H1 (cell line): Measurements from ENCODE around the gene ABHD12. TPM values are rescaled to one million over a fixed set of nuclear protein-coding genes. Genes with fewer than 3 reads are reported as not detected.

ENCODE experiments used
- CTCF ChIA-PET: fragments of 300-600 bp; sonication (Branson Sonifier 250); formaldehyde crosslinking; loops from one replicate; lab custom pipeline; 2021; ENCODE audit not compliant: partially characterized antibody; lab: Charles Lee
- POLR2A ChIA-PET: fragments of 300-600 bp; sonication (Branson Sonifier 250); formaldehyde crosslinking; loops from one replicate; lab custom pipeline; 2021; ENCODE audit warnings: inconsistent platforms; ENCODE audit not compliant: partially characterized antibody; lab: Charles Lee
- DNase-seq, 2 experiments: peaks; one replicate each; pipeline versions ENCODE4 v3.0.0 to v3.0.0-alpha.2; 2010 to 2022; ENCODE audit warnings: low spot score in 2 of 2, low read depth in 1 of 2, mixed read lengths in 1 of 2
- FAIRE-seq: peaks from 2 replicates; lab custom pipeline; 2011; peaks lifted over from hg19 to GRCh38; lab: Jason Lieb, UNC
- H2AFZ ChIP-seq: 2 replicates; pipeline ENCODE4 v1.8.1; 2012; ENCODE audit warnings: low read length, inconsistent platforms
- H2AK5ac ChIP-seq: 2 replicates; pipeline ENCODE4 v1.6.1; 2013; ENCODE audit warnings: low read depth, low read length
- H2BK120ac ChIP-seq: replicated peaks from 2 replicates; pipeline ENCODE3; 2013; ENCODE audit warnings: low read depth, low read length, inconsistent platforms
- H2BK12ac ChIP-seq: 2 replicates; pipeline ENCODE4 v1.6.1; 2013; ENCODE audit warnings: low read depth, low read length
- H2BK15ac ChIP-seq: 2 replicates; pipeline ENCODE4 v1.6.1; 2013; ENCODE audit warnings: low read length
- H2BK20ac ChIP-seq: 2 replicates; pipeline ENCODE4 v1.6.1; 2013; ENCODE audit warnings: low read length
- H2BK5ac ChIP-seq: 2 replicates; pipeline ENCODE4 v1.6.1; 2013; ENCODE audit warnings: low read depth, low read length
- H3K14ac ChIP-seq: 2 replicates; pipeline ENCODE4 v1.6.1; 2013; ENCODE audit warnings: inconsistent platforms; ENCODE audit not compliant: insufficient read length
- H3K18ac ChIP-seq: 2 replicates; pipeline ENCODE4 v1.6.1; 2013; ENCODE audit warnings: low read length; ENCODE audit errors: extremely low read depth
- H3K23ac ChIP-seq: 2 replicates; pipeline ENCODE4 v1.6.1; 2013; ENCODE audit warnings: inconsistent platforms; ENCODE audit not compliant: insufficient read length
- H3K23me2 ChIP-seq: 2 replicates; pipeline ENCODE4 v1.6.1; 2013; ENCODE audit warnings: low read depth, low read length
- H3K27ac ChIP-seq: 2 replicates; pipeline ENCODE4 v1.6.1; 2011; ENCODE audit warnings: low read depth, low read length, inconsistent platforms
- H3K27me3 ChIP-seq, 4 experiments: replicated peaks in 1 of 4; 1 replicate in 1 of 4; 2 replicates in 3 of 4; pipeline versions ENCODE4 v1.6.1 to v1.8.1; 2011 to 2013; ENCODE audit warnings: low read length in 3 of 4, mild to moderate bottlenecking in 3 of 4, inconsistent platforms in 2 of 4, mixed read lengths in 2 of 4, moderate library complexity in 1 of 4; ENCODE audit not compliant: control insufficient read depth in 3 of 4, insufficient read depth in 3 of 4; ENCODE audit errors: extremely low read depth in 1 of 4
- H3K36me3 ChIP-seq, 4 experiments: 2 replicates each; pipeline versions ENCODE4 v1.6.1 to v1.8.1; 2011 to 2013; ENCODE audit warnings: mild to moderate bottlenecking in 4 of 4, low read length in 3 of 4, moderate library complexity in 2 of 4, control low read depth in 1 of 4, inconsistent platforms in 1 of 4; ENCODE audit not compliant: insufficient read depth in 4 of 4, control insufficient read depth in 2 of 4
- H3K4ac ChIP-seq: replicated peaks from 2 replicates; pipeline ENCODE3; 2013; ENCODE audit warnings: low read length, low read depth, mixed read lengths, inconsistent platforms; ENCODE audit not compliant: insufficient read length
- H3K4me1 ChIP-seq, 4 experiments: replicated peaks in 1 of 4; 1 replicate in 1 of 4; 2 replicates in 3 of 4; pipeline versions ENCODE4 v1.6.1 to v1.8.1; 2011 to 2013; ENCODE audit warnings: low read length in 3 of 4, inconsistent platforms in 2 of 4, mixed read lengths in 1 of 4; ENCODE audit not compliant: insufficient read depth in 4 of 4, control insufficient read depth in 3 of 4
- H3K4me2 ChIP-seq, 2 experiments: 2 replicates each; pipeline versions ENCODE4 v1.6.1 to v1.8.1; 2011 to 2013; ENCODE audit warnings: low read depth in 2 of 2, low read length in 2 of 2, control low read depth in 1 of 2, inconsistent platforms in 1 of 2, mild to moderate bottlenecking in 1 of 2; ENCODE audit not compliant: insufficient read depth in 1 of 2
- H3K4me3 ChIP-seq, 4 experiments: fragments of 200-600, 300-600 bp in 1 of 4; sonication (generic), shearing (Covaris generic), sonication (Bioruptor Twin) in 1 of 4; 2 replicates each; pipeline versions ENCODE4 v1.5.1 to v1.8.1; 2011 to 2016; ENCODE audit warnings: low read length in 4 of 4, low read depth in 3 of 4, control low read depth in 2 of 4, inconsistent platforms in 2 of 4, mild to moderate bottlenecking in 2 of 4, mixed read lengths in 1 of 4, moderate library complexity in 1 of 4; ENCODE audit not compliant: insufficient read depth in 2 of 4; ENCODE audit errors: extremely low read depth in 1 of 4
- H3K56ac ChIP-seq: replicated peaks from 2 replicates; pipeline ENCODE3; 2013; ENCODE audit warnings: low read depth, mild to moderate bottlenecking, mixed read lengths, low read length, inconsistent platforms; ENCODE audit not compliant: insufficient read length
- H3K79me1 ChIP-seq: 2 replicates; pipeline ENCODE4 v1.6.1; 2013; ENCODE audit warnings: low read depth, low read length, control low read depth
- H3K79me2 ChIP-seq, 2 experiments: 2 replicates each; pipeline versions ENCODE4 v1.6.1 to v1.8.1; 2012 to 2013; ENCODE audit warnings: low read length in 2 of 2, mild to moderate bottlenecking in 2 of 2, inconsistent platforms in 1 of 2; ENCODE audit not compliant: insufficient read depth in 2 of 2, control insufficient read depth in 1 of 2
- H3K9ac ChIP-seq, 4 experiments: replicated peaks in 1 of 4; 1 replicate in 1 of 4; 2 replicates in 3 of 4; pipeline versions ENCODE4 v1.6.1 to v1.8.1; 2011 to 2013; ENCODE audit warnings: low read depth in 3 of 4, low read length in 3 of 4, control low read depth in 2 of 4, mild to moderate bottlenecking in 2 of 4, moderate library complexity in 2 of 4, inconsistent platforms in 1 of 4; ENCODE audit errors: extremely low read depth in 1 of 4
- H3K9me3 ChIP-seq, 2 experiments: 2 replicates each; pipeline versions ENCODE4 v1.6.1 to v1.8.1; 2012 to 2013; ENCODE audit warnings: mild to moderate bottlenecking in 2 of 2, moderate library complexity in 2 of 2, control low read depth in 1 of 2, inconsistent platforms in 1 of 2, low read depth in 1 of 2, low read length in 1 of 2, mixed read lengths in 1 of 2; ENCODE audit not compliant: insufficient read depth in 2 of 2
- H4K20me1 ChIP-seq, 2 experiments: replicated peaks in 1 of 2; 2 replicates each; pipeline versions ENCODE3 to v1.8.1; 2011 to 2013; ENCODE audit warnings: inconsistent platforms in 2 of 2, low read length in 2 of 2, mild to moderate bottlenecking in 1 of 2; ENCODE audit not compliant: insufficient read depth in 2 of 2, control insufficient read depth in 1 of 2
- H4K5ac ChIP-seq: 2 replicates; pipeline ENCODE4 v1.6.1; 2013; ENCODE audit warnings: low read length, low read depth, mixed read lengths, inconsistent platforms; ENCODE audit not compliant: insufficient read length
- H4K8ac ChIP-seq: 2 replicates; pipeline ENCODE4 v1.8.0; 2013; ENCODE audit warnings: mild to moderate bottlenecking, moderate library complexity, low read length, inconsistent platforms; ENCODE audit not compliant: insufficient read depth; ENCODE audit errors: extremely low read depth
- H4K91ac ChIP-seq: replicated peaks from 2 replicates; pipeline ENCODE3; 2013; ENCODE audit warnings: low read length, mixed read lengths, inconsistent platforms; ENCODE audit not compliant: insufficient read length
- ATF3 ChIP-seq: IDR thresholded peaks from 2 replicates; pipeline ENCODE4 v1.6.1; 2011; ENCODE audit warnings: low read depth, mild to moderate bottlenecking, low read length; ENCODE audit not compliant: insufficient read depth
- CBX8 ChIP-seq: fragments of 300-800, 300-1000 bp; sonication (generic); IDR thresholded peaks from 2 replicates; pipeline ENCODE4 v1.7.1; 2016; ENCODE audit warnings: low read depth, low read length, borderline replicate concordance
- CHD2 ChIP-seq: IDR thresholded peaks from 2 replicates; pipeline ENCODE4 v1.6.1; 2012; ENCODE audit warnings: low read length, improper control_type of control experiment
- EZH2 ChIP-seq: fragments of 200-600 bp; sonication (generic); IDR thresholded peaks from 2 replicates; pipeline ENCODE4 v1.7.1; 2012; ENCODE audit warnings: low read depth, mild to moderate bottlenecking, moderate library complexity, low read length, inconsistent platforms; ENCODE audit not compliant: severe bottlenecking
- FOSL1 ChIP-seq: IDR thresholded peaks from 2 replicates; pipeline ENCODE4 v1.6.1; 2011; ENCODE audit warnings: mild to moderate bottlenecking, low read depth, low read length, moderate library complexity; ENCODE audit not compliant: insufficient read depth
- JUND ChIP-seq: IDR thresholded peaks from 2 replicates; pipeline ENCODE4 v1.6.1; 2011; ENCODE audit warnings: mild to moderate bottlenecking, improper control_type of control experiment, low read length
- KDM4A ChIP-seq: IDR thresholded peaks from one replicate; pipeline ENCODE4 v1.7.1; 2012; ENCODE audit warnings: low read depth, mild to moderate bottlenecking, moderate library complexity, low read length, inconsistent platforms; ENCODE audit not compliant: severe bottlenecking
- RXRA ChIP-seq: IDR thresholded peaks from 2 replicates; pipeline ENCODE4 v1.6.1; 2011; ENCODE audit warnings: low read depth, mild to moderate bottlenecking, low read length, moderate library complexity; ENCODE audit not compliant: insufficient read depth
- SIN3A ChIP-seq, 2 experiments: IDR thresholded peaks in 1 of 2; conservative IDR thresholded peaks in 1 of 2; 2 replicates each; pipeline ENCODE4 v1.6.1; 2011 to 2012; ENCODE audit warnings: low read length in 2 of 2, improper control_type of control experiment in 1 of 2, low read depth in 1 of 2, mild to moderate bottlenecking in 1 of 2
- TAF1 ChIP-seq: IDR thresholded peaks from 2 replicates; pipeline ENCODE4 v1.6.1; 2011; ENCODE audit warnings: mild to moderate bottlenecking, low read depth, low read length
- TAF7 ChIP-seq: optimal IDR thresholded peaks from 2 replicates; pipeline ENCODE3; 2011; ENCODE audit warnings: low read depth, mild to moderate bottlenecking, inconsistent platforms, low read length, moderate library complexity, borderline replicate concordance
- TCF12 ChIP-seq: IDR thresholded peaks from 2 replicates; pipeline ENCODE4 v1.6.1; 2011; ENCODE audit warnings: low read depth, mild to moderate bottlenecking, low read length
- WGBS, 2 experiments: shearing (Covaris generic) in 1 of 2; methylation state at CpG; one replicate each; pipeline versions ENCODE4 v1.1.6 to v1.1.7; 2013 to 2015; ENCODE audit warnings: low lambda C conversion rate in 2 of 2, mixed read lengths in 2 of 2, inconsistent platforms in 1 of 2, low coverage in 1 of 2, missing lambda C conversion rate in 1 of 2; ENCODE audit not compliant: insufficient replicate concordance in 2 of 2, insufficient coverage in 1 of 2, insufficient read length in 1 of 2; ENCODE audit errors: extremely low coverage in 1 of 2, missing lambda C conversion rate in 1 of 2; 5-methylcytosine and 5-hydroxymethylcytosine counted together
- polyA plus RNA-seq, 7 experiments: library from polyadenylated mRNA; depleted of rRNA in 3 of 7; stranded (reverse) in 5 of 7; unstranded in 2 of 7; fragments of >200 nt in 5 of 7; fragments of 200-250 nt in 2 of 7; gene quantifications; 1 replicate in 5 of 7; 2 replicates in 1 of 7; 4 replicates in 1 of 7; pipeline versions ENCODE4 v1.2.1 to v1.2.3, GENCODE V29; 2011 to 2013; ENCODE audit warnings: missing spikeins in 2 of 7, mixed read lengths in 2 of 7
- total RNA-seq: library from RNA; stranded (reverse); fragmentation: NEBNext Ultra II Directional; extraction: Animal tissue kit (Norgen Biotek cat#: 25700); gene quantifications from 2 replicates; pipeline ENCODE4 v1.2.1, GENCODE V29; 2021

ABHD12 gene
- total and polyA plus RNA-seq, 2 of the 8 experiments (the other 6 are each of a cell fraction or from before 2014, with no cell fraction given), result 31.3 to 59.5 TPM

- peaks cover 5% of the 10 kb centered on the region for H3K79me1 ChIP-seq
- 95% methylated on average over 4 of the region's 4 CpGs; no CpG with 5 or more reads in 1 of the 2 experiments for WGBS, 2 experiments
- peaks cover 3 to 10% of the 10 kb centered on the region in 2 experiments for H4K20me1 ChIP-seq
- H3K36me3 ChIP-seq, result no peaks in the 10 kb centered on the region
- CTCF ChIA-PET, result interaction anchor here (1.4 to 1.7 kb wide), 2 partner anchors 28 to 186 kb away, joined by 4 to 5 read pairs; no protein-coding TSS in a partner anchor
- no peak overlapping the region for H2BK15ac ChIP-seq
- no peak overlapping the region for H2AFZ ChIP-seq
- no peak overlapping the region for H3K14ac ChIP-seq
- no peak overlapping the region for H4K8ac ChIP-seq
- DNase-seq, result peak in 1 of 2 experiments; percentile 23
- peaks cover 17 to 49% of the 10 kb centered on the region in 2 experiments for H3K79me2 ChIP-seq
- no peak overlapping the region for H2BK12ac ChIP-seq
- no peaks in the 10 kb centered on the region for H3K9me3 ChIP-seq
- no peak overlapping the region for H3K56ac ChIP-seq
- H2BK5ac ChIP-seq, result no peak overlapping the region
- no peak overlapping the region for H3K27ac ChIP-seq
- no peak for FAIRE-seq
- H2AK5ac ChIP-seq, result no peak overlapping the region
- POLR2A ChIA-PET, result no interaction called here
- no peak overlapping the region for H3K9ac ChIP-seq
- peaks cover 0 to 7% (median 5%) of the 10 kb centered on the region in 4 experiments; a peak in 4 of 7 replicates for H3K27me3 ChIP-seq
- H2BK20ac ChIP-seq, result no peak overlapping the region
- H3K4me3 ChIP-seq, result no peak overlapping the region
- H4K91ac ChIP-seq, result no peak overlapping the region
- H3K4me2 ChIP-seq, result no peak overlapping the region
- no peak overlapping the region for H2BK120ac ChIP-seq
- peaks cover 10% of the 10 kb centered on the region; the same call in 1 of the 2 replicates for H3K23me2 ChIP-seq
- H3K18ac ChIP-seq, result no peak overlapping the region
- no peak overlapping the region for H3K4ac ChIP-seq
- peaks cover 3 to 7% (median 4%) of the 10 kb centered on the region in 4 experiments; a peak in 6 of 7 replicates for H3K4me1 ChIP-seq
- no peak overlapping the region for H3K23ac ChIP-seq
- no peak overlapping the region for H4K5ac ChIP-seq
- TF ChIP-seq KDM4A (no peak), TAF1 (no peak), ATF3 (no peak), EZH2 (no peak), CBX8 (no peak), SIN3A (conservative IDR thresholded peaks at IDR 0.05 in 1 of 2, IDR thresholded peaks at IDR 0.05 in 1 of 2; ENCODE audit: low read depth in 1 of 2, low read length in 2 of 2) (no peak), FOSL1 (no peak), CHD2 (no peak), JUND (no peak), TAF7 (no peak), RXRA (no peak), TCF12 (no peak)
These were observed 139.1 kb downstream of the ABHD12 start for GRCh38 chr20:25251558-25251957.
